T-helper 9 cell (primary cell): ENCODE data around the gene FAM50A.
"Not testable (repeated sequence)": the region's sequence is repeated elsewhere in the genome, so short reads cannot be mapped to it uniquely, and the experiment has no call there.

Source experiments
- DNase-seq: peaks from one replicate; pipeline ENCODE4 v3.0.0-alpha.2; 2020

Gene FAM50A

GRCh38 chrX:154486052-154486395 lies 42.1 kb downstream of the FAM50A start:
- peak; percentile 22 for DNase-seq

DNA sequence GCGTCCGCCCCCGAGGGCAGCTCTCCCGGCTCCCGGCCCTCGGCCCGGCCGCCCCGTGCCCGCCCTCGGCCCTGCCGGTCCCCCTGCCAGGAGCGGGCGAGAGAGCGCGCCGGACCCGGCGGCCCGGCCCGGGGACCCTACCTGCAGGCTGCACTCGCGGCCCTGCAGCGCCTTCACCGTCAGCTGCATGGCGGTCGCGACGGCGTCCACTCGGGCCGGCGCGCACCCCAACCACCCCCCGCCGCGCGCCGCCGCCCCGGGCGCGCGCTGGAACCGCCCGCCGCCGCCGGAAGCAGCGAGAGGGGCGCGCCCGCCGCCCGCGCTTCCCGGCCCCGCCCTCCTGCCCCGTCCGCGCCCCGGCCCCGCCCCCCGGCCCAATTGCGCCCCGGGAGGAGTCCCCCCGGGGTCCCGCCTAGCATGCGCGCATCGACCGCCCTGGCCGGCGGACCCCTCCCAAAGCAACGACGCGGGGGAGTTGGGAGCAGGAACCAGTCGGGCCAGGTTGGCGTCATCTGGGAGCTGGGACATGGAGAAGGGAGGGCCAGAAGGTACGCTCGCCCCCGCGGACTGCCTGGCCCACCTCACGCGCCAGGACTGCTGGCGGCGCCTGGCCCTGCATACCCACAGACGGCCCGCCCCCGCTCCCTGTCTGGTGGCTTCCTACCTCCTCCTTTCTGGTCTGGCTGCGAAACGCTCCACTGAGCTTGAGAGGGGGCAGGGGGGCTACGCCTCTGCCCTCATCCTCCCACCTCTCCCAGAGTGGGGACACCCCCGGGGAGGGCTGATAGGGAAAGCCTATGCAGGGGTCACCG lies 42.7 kb downstream of the FAM50A start, which contains the start of gene UBL4A:
UBL4A (minus strand) TSS at position 220 of the 812 bp plus-strand sequence; CDS start at position 189, 31 bp downstream.
- DNase-seq = peak; percentile 47

DNA sequence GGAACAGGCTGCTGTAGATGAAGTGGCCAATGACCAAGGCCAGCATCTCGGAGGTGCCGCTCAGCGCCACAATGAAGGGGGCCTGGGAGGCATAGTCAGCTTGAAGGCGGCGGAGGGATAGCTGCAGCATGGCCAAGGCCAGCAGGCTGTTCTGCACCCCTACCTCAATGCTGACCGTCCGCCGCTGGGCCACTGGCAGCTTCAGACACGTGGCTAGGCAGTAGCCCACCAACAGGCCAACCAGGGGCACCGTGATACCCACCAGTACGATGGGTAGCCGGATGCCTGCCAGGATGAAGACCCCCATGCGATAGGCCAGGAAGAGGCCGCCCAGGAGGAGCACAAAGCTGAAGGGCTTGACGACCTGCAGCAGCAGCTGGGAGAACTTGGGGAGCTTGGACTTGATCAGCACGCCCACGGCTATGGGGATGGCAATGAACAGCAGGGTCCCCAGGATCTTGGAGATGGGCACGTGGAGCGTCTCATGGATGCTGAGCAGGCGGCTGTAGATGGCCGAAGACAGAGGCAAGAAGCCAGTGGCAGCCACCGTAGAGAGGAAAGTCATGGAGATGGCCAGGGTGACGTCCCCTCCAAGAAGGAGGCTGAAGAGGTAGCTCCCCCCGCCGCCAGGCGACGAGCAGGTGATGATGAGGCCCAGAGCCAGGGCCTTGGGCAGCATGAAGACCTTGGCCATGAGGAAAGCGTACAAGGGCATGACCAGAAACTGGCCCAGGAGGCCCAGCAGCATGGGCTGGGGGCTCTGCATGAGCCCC lies 43.8 kb downstream of the FAM50A start:
- no peak for DNase-seq

DNA sequence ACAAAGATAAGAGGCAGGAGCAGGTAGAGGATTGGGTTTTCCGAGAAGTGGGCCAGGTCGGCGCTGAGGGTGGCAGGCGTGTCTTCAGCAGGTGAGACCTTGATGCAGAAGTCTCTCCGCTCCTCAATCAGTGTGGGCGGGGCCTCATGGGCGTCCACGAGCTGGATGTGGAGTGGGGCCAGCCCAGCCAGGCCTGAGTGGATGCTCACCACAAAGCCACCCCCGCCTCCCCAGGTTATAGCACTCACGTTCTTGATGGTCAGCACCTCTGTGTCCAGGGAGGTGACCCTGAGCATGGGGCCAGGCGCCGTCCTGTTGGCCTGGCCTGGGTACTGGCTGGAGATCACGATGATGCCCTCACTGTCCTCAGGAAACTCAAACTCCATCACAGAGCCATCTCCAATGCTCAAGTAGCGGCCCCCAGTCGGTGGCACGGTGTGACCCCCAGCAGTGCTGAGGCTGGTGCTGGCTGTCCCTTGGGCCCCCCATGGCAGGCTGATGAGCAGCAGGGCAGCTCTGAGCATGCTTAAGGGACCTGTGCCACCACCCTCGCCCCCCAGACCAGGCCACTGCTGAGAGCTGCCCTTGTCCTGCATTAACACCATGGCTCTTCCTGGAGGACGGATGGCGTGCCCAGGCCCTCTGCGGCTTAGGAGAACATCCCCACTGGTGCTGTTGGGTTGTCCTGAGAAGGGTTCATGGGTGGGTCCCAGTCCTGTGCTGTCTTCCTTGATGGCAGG lies 44.6 kb downstream of the FAM50A start:
- no peak for DNase-seq

- DNase-seq = no peak
Observed at GRCh38 chrX:154489182-154489581, 45.2 kb downstream of the FAM50A start.

- DNase-seq = no peak
Observed at GRCh38 chrX:154490021-154490413, 46.1 kb downstream of the FAM50A start.

DNA sequence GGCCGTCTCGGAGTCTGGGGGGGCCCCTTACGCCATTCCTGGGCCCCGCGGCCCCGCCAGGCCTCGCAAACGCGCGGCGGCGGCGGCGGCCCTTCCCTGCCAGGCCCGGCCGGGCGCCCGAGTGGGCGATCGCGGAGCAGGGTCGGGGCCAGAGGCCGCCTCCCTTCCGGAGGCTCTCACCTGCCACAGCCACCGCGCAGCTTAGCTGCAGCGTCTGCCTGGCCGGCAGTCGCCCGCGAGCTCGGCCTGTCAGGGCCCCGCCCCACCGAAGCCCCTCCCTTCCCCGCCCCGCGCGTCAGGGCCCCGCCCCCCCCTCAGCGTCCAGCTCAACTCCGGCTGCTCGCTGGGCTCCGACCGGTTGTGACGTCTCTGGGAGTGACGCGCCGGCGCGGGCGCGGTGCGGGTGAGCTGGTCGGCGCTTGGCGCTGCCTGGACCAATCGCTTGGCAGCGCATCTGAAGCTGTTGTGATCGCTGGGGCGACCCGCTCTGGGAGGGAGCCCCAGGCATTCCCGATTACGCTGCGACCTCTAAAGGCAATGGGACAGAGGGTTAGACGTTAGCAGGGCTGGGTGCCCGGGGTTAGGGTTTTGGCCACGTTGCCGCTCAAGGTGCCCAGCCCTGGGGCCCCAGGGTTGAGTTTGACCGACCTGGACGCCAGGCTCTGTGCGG lies 46.6 kb downstream of the FAM50A start, which contains the start of gene SLC10A3:
SLC10A3 (minus strand) TSS at position 216 of the 670 bp plus-strand sequence. CDS start 1,689 bp downstream, outside the sequence.
- DNase-seq = peak; percentile 80

- no peak for DNase-seq
Observed at GRCh38 chrX:154494715-154495114, 50.8 kb downstream of the FAM50A start.

GRCh38 chrX:154495472-154495922 lies 51.6 kb downstream of the FAM50A start:
- DNase-seq = no peak

DNA sequence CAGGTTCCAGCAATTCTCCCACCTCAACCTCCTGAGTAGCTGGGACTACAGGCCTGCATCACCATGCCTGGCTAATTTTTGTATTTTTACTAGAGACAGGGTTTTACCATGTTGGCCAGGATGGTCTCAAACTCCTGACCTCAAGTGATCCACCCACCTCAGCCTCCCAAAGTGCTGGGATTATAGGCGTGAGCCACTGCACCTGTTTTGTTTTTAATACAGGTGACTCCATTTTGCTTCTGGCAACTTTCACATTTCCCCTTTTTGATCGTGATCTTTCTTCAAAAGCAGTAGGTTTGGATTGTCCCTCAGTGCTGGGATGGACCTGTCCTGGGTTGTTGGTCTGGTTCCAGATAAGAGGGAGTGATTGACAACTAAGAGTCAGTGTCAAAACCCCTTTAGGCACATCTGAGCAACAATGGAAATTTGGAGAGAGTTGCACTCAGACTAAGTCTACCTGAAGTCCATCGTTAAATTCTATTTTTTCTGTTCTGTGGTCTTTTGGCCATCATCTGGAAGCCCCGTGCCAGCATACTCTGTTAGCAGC lies 52.7 kb downstream of the FAM50A start:
- not testable (repeated sequence) for DNase-seq
